GM12801 (cell line): ENCODE results near the gene PLAAT2.

Experiments
- CTCF ChIP-seq: IDR thresholded peaks from one replicate; pipeline ENCODE4 v1.5.1; 2011; ENCODE audit warnings: control low read depth; ENCODE audit not compliant: insufficient read length; ENCODE audit errors: extremely low read depth

Gene PLAAT2

GRCh38 chr11:63551091-63551888 lies 11.9 kb downstream of the PLAAT2 start:
- TF ChIP-seq CTCF, result no peak

- no peak for TF ChIP-seq CTCF
These were observed 13.8 kb downstream of the PLAAT2 start for GRCh38 chr11:63549411-63549810.

GRCh38 chr11:63548178-63548577 lies 15.0 kb downstream of the PLAAT2 start:
- TF ChIP-seq CTCF, result no peak

- no peak for TF ChIP-seq CTCF
These were observed 16.1 kb downstream of the PLAAT2 start for GRCh38 chr11:63547061-63547460.

GRCh38 chr11:63543711-63544110 lies 19.5 kb downstream of the PLAAT2 start:
- no peak for TF ChIP-seq CTCF

GRCh38 chr11:63537293-63538101 lies 25.7 kb downstream of the PLAAT2 start:
- no peak for TF ChIP-seq CTCF

- TF ChIP-seq CTCF, result no peak
These were observed 26.4 kb downstream of the PLAAT2 start, which contains the start of gene PLAAT4 for GRCh38 chr11:63536669-63537292. Gene PLAAT4 (plus strand): TSS chr11:63536808. CDS start chr11:63536869, 61 bp downstream.
